ENCODE data around the gene CELSR3.

Gene CELSR3

DNA sequence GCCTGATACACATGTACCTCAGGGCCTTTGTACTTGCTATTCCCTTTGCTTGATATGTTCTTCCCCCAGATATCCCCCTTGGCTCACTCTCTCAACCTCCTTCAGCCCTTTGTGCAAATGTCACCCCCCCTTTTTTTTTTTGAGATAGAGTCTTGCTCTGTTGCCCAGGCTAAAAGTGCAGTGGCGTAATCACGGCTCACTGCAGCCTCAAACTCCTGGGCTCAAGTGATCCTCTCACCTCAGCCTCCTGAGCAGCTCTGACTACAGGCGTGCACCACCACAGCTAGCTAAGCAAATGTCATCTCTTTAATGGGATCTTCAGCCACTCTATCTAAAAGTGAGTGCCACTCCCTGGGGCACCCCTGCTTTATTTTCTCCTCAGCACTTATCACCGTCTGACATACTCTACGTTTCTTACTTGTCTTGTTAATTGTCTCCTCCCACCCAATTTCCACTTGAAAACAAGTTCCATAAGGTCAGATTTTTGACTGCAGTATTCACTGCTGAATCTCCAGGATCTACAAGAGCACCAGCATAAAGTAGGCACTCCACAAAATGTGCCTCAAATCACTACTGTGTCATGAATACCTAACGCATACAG lies 39.7 kb upstream of the CELSR3 start:
- no peaks in the 10 kb centered on the region for H3K27me3 ChIP-seq (ENCODE audit: insufficient read depth, low read length, poor library complexity)
- H3K79me1 ChIP-seq (ENCODE audit: low read length), result peaks cover 9% of the 10 kb centered on the region
- no peak overlapping the region for H3K23ac ChIP-seq (ENCODE audit: low read length)
- H3K4me3 ChIP-seq (ENCODE audit: low read length), result no peak overlapping the region
- H2BK15ac ChIP-seq (replicated peaks; ENCODE audit: low read depth), result no peak overlapping the region
- peaks cover 2% of the 10 kb centered on the region for H3K36me3 ChIP-seq (ENCODE audit: control insufficient read depth, insufficient read depth, low read length)
- H3K9ac ChIP-seq (ENCODE audit: low read length), result no peak overlapping the region
- H2BK5ac ChIP-seq (ENCODE audit: low read length), result no peak overlapping the region
- no peak overlapping the region for H3K27ac ChIP-seq (ENCODE audit: low read depth, low read length)
- H4K5ac ChIP-seq (ENCODE audit: low read length), result no peak overlapping the region
- no peak overlapping the region for H3K18ac ChIP-seq (ENCODE audit: low read length)
- no peak overlapping the region for H3K4me2 ChIP-seq (ENCODE audit: low read length)
- no peaks in the 10 kb centered on the region for H3K4me1 ChIP-seq (ENCODE audit: control insufficient read depth, low read depth, low read length)
- H3K79me2 ChIP-seq (ENCODE audit: control insufficient read depth, insufficient read depth, low read length), result peaks cover 85% of the 10 kb centered on the region
- no CpG with 5 or more reads among the region's 6 CpGs for WGBS (ENCODE audit: extremely low coverage, insufficient coverage, low lambda C conversion rate)
- DNase-seq, result no peak
- no peak overlapping the region for H4K8ac ChIP-seq (ENCODE audit: low read depth, low read length)
- H2AK5ac ChIP-seq (ENCODE audit: low read length), result no peak overlapping the region
- no peak overlapping the region for H3K56ac ChIP-seq (ENCODE audit: low read length)
- H3K4ac ChIP-seq (ENCODE audit: low read depth, low read length), result no peak overlapping the region
- no peak overlapping the region for H2BK120ac ChIP-seq (ENCODE audit: low read depth, low read length)

DNA sequence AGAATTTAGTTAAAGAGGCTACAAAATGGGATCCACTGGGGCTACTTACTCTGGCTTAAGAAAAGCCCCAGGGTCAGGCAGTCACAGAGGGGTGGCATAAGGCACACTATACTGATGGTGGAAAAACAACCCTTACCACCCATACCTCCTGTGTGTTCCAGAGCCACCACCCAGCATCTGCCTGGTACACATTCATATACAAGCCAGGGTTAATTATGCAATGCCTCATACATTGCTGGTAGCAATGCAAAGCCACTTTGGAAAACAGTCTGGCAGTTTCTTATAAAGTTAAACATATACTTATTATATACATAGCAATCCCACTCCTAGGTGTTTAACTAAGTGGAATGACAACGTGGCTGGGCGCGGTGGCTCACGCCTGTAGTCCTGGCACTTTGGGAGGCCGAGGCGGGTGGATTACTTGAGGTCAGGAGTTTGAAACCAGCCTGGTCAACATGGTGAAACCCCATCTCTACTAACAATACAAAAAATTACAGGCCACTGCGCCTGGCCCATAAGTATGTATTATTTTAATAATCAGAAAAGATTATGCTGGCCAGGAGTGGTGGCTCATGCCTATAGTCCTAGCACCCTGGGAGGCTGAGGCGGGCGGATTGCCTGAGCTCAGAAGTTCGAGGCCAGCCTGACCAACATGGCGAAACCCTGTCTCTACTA lies 38.2 kb upstream of the CELSR3 start:
- no peak overlapping the region for H3K27ac ChIP-seq (ENCODE audit: low read depth, low read length)
- no peak overlapping the region for H3K9ac ChIP-seq (ENCODE audit: low read length)
- peaks cover 2% of the 10 kb centered on the region for H3K36me3 ChIP-seq (ENCODE audit: control insufficient read depth, insufficient read depth, low read length)
- H4K8ac ChIP-seq (ENCODE audit: low read depth, low read length), result no peak overlapping the region
- H3K56ac ChIP-seq (ENCODE audit: low read length), result no peak overlapping the region
- no peak overlapping the region for H2BK15ac ChIP-seq (replicated peaks; ENCODE audit: low read depth)
- no peak overlapping the region for H3K18ac ChIP-seq (ENCODE audit: low read length)
- no CpG with 5 or more reads among the region's 11 CpGs for WGBS (ENCODE audit: extremely low coverage, insufficient coverage, low lambda C conversion rate)
- no peak overlapping the region for H4K5ac ChIP-seq (ENCODE audit: low read length)
- no peak for DNase-seq
- no peaks in the 10 kb centered on the region for H3K4me1 ChIP-seq (ENCODE audit: control insufficient read depth, low read depth, low read length)
- no peak overlapping the region for H3K4ac ChIP-seq (ENCODE audit: low read depth, low read length)
- H3K4me2 ChIP-seq (ENCODE audit: low read length), result no peak overlapping the region
- no peak overlapping the region for H2BK5ac ChIP-seq (ENCODE audit: low read length)
- peaks cover 83% of the 10 kb centered on the region for H3K79me2 ChIP-seq (ENCODE audit: control insufficient read depth, insufficient read depth, low read length)
- no peak overlapping the region for H2AK5ac ChIP-seq (ENCODE audit: low read length)
- no peaks in the 10 kb centered on the region for H3K27me3 ChIP-seq (ENCODE audit: insufficient read depth, low read length, poor library complexity)
- H2BK120ac ChIP-seq (ENCODE audit: low read depth, low read length), result no peak overlapping the region
- no peak overlapping the region for H3K4me3 ChIP-seq (ENCODE audit: low read length)
- peaks cover 14% of the 10 kb centered on the region for H3K79me1 ChIP-seq (ENCODE audit: low read length)
- H3K23ac ChIP-seq (ENCODE audit: low read length), result no peak overlapping the region

DNA sequence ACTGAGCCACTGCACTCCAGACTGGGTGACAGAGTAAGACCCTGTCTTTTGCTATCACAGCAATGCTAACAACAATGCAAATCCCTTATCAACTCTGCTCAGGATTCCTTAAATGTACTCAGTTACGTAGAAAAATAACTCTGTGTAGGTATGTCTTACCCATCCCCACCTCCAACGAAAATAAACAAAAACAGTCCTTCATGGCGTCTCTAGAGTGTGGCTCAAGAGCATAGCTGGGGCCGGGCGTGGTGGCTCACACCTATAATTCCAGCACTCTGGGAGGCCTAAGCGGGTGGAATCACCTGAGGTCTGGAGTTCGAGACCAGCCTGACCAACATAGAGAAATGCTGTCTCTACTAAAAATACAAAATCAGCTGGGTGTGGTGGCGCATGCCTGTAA lies 36.2 kb upstream of the CELSR3 start:
- no peak overlapping the region for H3K18ac ChIP-seq (ENCODE audit: low read length)
- no peak overlapping the region for H3K27ac ChIP-seq (ENCODE audit: low read depth, low read length)
- H2AK5ac ChIP-seq (ENCODE audit: low read length), result no peak overlapping the region
- no peak overlapping the region for H3K9ac ChIP-seq (ENCODE audit: low read length)
- no peak overlapping the region for H2BK15ac ChIP-seq (replicated peaks; ENCODE audit: low read depth)
- DNase-seq, result no peak
- H3K27me3 ChIP-seq (ENCODE audit: insufficient read depth, low read length, poor library complexity), result no peaks in the 10 kb centered on the region
- H3K79me1 ChIP-seq (ENCODE audit: low read length), result peaks cover 22% of the 10 kb centered on the region
- no peak overlapping the region for H3K23ac ChIP-seq (ENCODE audit: low read length)
- H3K79me2 ChIP-seq (ENCODE audit: control insufficient read depth, insufficient read depth, low read length), result peaks cover 74% of the 10 kb centered on the region
- H3K56ac ChIP-seq (ENCODE audit: low read length), result no peak overlapping the region
- H3K4ac ChIP-seq (ENCODE audit: low read depth, low read length), result no peak overlapping the region
- no peak overlapping the region for H4K5ac ChIP-seq (ENCODE audit: low read length)
- no peak overlapping the region for H2BK120ac ChIP-seq (ENCODE audit: low read depth, low read length)
- WGBS (ENCODE audit: extremely low coverage, insufficient coverage, low lambda C conversion rate), result no CpG with 5 or more reads among the region's 8 CpGs
- no peaks in the 10 kb centered on the region for H3K4me1 ChIP-seq (ENCODE audit: control insufficient read depth, low read depth, low read length)
- peaks cover 8% of the 10 kb centered on the region for H3K36me3 ChIP-seq (ENCODE audit: control insufficient read depth, insufficient read depth, low read length)
- no peak overlapping the region for H3K4me3 ChIP-seq (ENCODE audit: low read length)
- no peak overlapping the region for H4K8ac ChIP-seq (ENCODE audit: low read depth, low read length)
- H2BK5ac ChIP-seq (ENCODE audit: low read length), result no peak overlapping the region
- no peak overlapping the region for H3K4me2 ChIP-seq (ENCODE audit: low read length)

DNA sequence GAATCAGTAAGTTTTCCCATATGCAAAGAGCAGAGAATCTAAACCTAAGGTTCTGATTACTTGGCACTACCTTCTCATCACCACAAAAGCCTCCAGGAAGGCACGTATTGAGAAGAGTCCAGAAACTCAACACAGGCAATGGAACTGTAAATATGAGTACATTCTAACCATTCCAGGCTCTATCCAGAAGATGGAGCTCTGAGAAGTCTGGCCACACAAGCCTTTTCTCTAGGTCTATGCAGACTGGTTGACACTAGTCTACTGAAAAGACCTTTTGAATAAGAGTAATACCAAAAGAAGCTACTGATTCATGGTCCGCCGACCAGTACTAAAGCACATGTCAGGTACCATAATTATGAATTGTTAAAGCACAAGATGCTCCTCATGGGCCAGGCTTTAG lies 35.3 kb upstream of the CELSR3 start:
- Histone ChIP-seq H4K5ac (ENCODE audit: low read length) (no peak overlapping the region), H3K23ac (ENCODE audit: low read length) (no peak overlapping the region), H3K4ac (ENCODE audit: low read depth, low read length) (no peak overlapping the region), H3K27ac (ENCODE audit: low read depth, low read length) (no peak overlapping the region), H3K79me2 (ENCODE audit: control insufficient read depth, insufficient read depth, low read length) (peaks cover 72% of the 10 kb centered on the region), H4K8ac (ENCODE audit: low read depth, low read length) (no peak overlapping the region), H2AK5ac (ENCODE audit: low read length) (no peak overlapping the region), H3K36me3 (ENCODE audit: control insufficient read depth, insufficient read depth, low read length) (peaks cover 8% of the 10 kb centered on the region), H3K4me3 (ENCODE audit: low read length) (no peak overlapping the region), H3K18ac (ENCODE audit: low read length) (no peak overlapping the region), H3K9ac (ENCODE audit: low read length) (no peak overlapping the region), H3K79me1 (ENCODE audit: low read length) (peaks cover 24% of the 10 kb centered on the region), H2BK5ac (ENCODE audit: low read length) (no peak overlapping the region), H3K27me3 (ENCODE audit: insufficient read depth, low read length, poor library complexity) (no peaks in the 10 kb centered on the region), H3K56ac (ENCODE audit: low read length) (no peak overlapping the region), H3K4me1 (ENCODE audit: control insufficient read depth, low read depth, low read length) (no peaks in the 10 kb centered on the region), H2BK15ac (replicated peaks; ENCODE audit: low read depth) (no peak overlapping the region), H3K4me2 (ENCODE audit: low read length) (no peak overlapping the region), H2BK120ac (ENCODE audit: low read depth, low read length) (no peak overlapping the region)
- no peak for DNase-seq
- WGBS (ENCODE audit: extremely low coverage, insufficient coverage, low lambda C conversion rate), result no CpG with 5 or more reads among the region's 3 CpGs

DNA sequence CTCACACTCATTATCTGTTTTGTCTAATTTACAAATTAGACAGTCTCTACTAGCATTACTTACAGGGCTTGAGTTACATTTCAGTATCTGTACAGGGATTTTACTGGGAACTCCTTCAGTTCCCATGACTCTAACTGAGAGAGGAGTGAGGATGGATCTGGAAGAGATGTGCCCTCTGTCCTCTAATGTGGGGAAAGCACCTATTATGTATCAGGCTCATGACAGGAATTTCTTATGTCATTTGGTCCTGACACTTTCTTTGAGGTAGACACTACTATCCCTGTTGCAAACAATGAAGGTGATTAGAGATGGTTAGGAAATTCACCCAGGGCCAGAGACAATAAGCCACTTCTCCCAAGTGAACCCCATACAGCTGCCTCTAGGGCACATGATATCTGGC lies 33.9 kb upstream of the CELSR3 start:
- DNase-seq, result no peak
- Histone ChIP-seq H2BK15ac (replicated peaks; ENCODE audit: low read depth) (no peak overlapping the region), H3K9ac (ENCODE audit: low read length) (no peak overlapping the region), H4K8ac (ENCODE audit: low read depth, low read length) (no peak overlapping the region), H3K79me1 (ENCODE audit: low read length) (peaks cover 28% of the 10 kb centered on the region), H3K79me2 (ENCODE audit: control insufficient read depth, insufficient read depth, low read length) (peaks cover 58% of the 10 kb centered on the region), H4K5ac (ENCODE audit: low read length) (no peak overlapping the region), H3K27me3 (ENCODE audit: insufficient read depth, low read length, poor library complexity) (no peaks in the 10 kb centered on the region), H3K4me2 (ENCODE audit: low read length) (no peak overlapping the region), H3K4ac (ENCODE audit: low read depth, low read length) (no peak overlapping the region), H2AK5ac (ENCODE audit: low read length) (no peak overlapping the region), H3K4me3 (ENCODE audit: low read length) (no peak overlapping the region), H3K56ac (ENCODE audit: low read length) (no peak overlapping the region), H2BK120ac (ENCODE audit: low read depth, low read length) (no peak overlapping the region), H2BK5ac (ENCODE audit: low read length) (no peak overlapping the region), H3K23ac (ENCODE audit: low read length) (no peak overlapping the region), H3K4me1 (ENCODE audit: control insufficient read depth, low read depth, low read length) (no peaks in the 10 kb centered on the region), H3K18ac (ENCODE audit: low read length) (no peak overlapping the region), H3K27ac (ENCODE audit: low read depth, low read length) (no peak overlapping the region), H3K36me3 (ENCODE audit: control insufficient read depth, insufficient read depth, low read length) (peaks cover 14% of the 10 kb centered on the region)

DNA sequence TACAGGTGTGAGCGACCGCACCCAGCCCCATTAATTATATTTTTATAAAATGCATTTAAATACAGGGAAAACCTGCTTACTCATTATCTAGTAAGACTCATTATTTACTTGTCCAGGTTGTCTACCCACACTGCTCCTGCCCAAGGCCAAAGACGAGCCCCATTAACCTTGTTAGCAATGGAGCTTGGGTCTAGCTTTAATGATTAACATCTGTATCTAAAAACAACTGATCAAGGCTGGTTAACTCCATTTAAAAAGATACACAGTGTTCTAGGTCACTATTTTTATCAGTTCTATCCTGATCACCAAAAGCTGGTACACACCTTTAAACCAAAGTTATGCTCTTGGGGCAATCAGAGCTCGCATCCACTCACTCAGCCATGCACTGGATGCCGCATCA lies 33.5 kb upstream of the CELSR3 start:
- Histone ChIP-seq H4K8ac (ENCODE audit: low read depth, low read length) (no peak overlapping the region), H2BK15ac (replicated peaks; ENCODE audit: low read depth) (no peak overlapping the region), H4K5ac (ENCODE audit: low read length) (no peak overlapping the region), H3K79me2 (ENCODE audit: control insufficient read depth, insufficient read depth, low read length) (peaks cover 57% of the 10 kb centered on the region), H3K18ac (ENCODE audit: low read length) (no peak overlapping the region), H3K4me3 (ENCODE audit: low read length) (no peak overlapping the region), H3K4ac (ENCODE audit: low read depth, low read length) (no peak overlapping the region), H3K4me2 (ENCODE audit: low read length) (no peak overlapping the region), H2AK5ac (ENCODE audit: low read length) (no peak overlapping the region), H3K27me3 (ENCODE audit: insufficient read depth, low read length, poor library complexity) (no peaks in the 10 kb centered on the region), H2BK120ac (ENCODE audit: low read depth, low read length) (no peak overlapping the region), H3K4me1 (ENCODE audit: control insufficient read depth, low read depth, low read length) (no peaks in the 10 kb centered on the region), H2BK5ac (ENCODE audit: low read length) (no peak overlapping the region), H3K27ac (ENCODE audit: low read depth, low read length) (no peak overlapping the region), H3K9ac (ENCODE audit: low read length) (no peak overlapping the region), H3K56ac (ENCODE audit: low read length) (no peak overlapping the region), H3K36me3 (ENCODE audit: control insufficient read depth, insufficient read depth, low read length) (peaks cover 15% of the 10 kb centered on the region), H3K23ac (ENCODE audit: low read length) (no peak overlapping the region), H3K79me1 (ENCODE audit: low read length) (peaks cover 28% of the 10 kb centered on the region)
- WGBS (ENCODE audit: extremely low coverage, insufficient coverage, low lambda C conversion rate), result no CpG with 5 or more reads among the region's 5 CpGs
- no peak for DNase-seq

All from mesendoderm (in vitro differentiated cells).